22Rv1 (cell line): Measurements from ENCODE around the gene LURAP1L.

Experiments used
- H3K27ac ChIP-seq: fragments of 450-650 bp; 2 replicates; pipeline ENCODE4 v1.5.1; 2017
- CTCF ChIP-seq: fragments of 450-650 bp; IDR thresholded peaks from 2 replicates; pipeline ENCODE4 v1.5.1; 2017; ENCODE audit warnings: mild to moderate bottlenecking
- ZFX ChIP-seq: fragments of 450-650 bp; IDR thresholded peaks from 2 replicates; pipeline ENCODE4 v1.6.1; 2017; ENCODE audit warnings: antibody characterized with exemption, borderline replicate concordance

Gene LURAP1L

DNA sequence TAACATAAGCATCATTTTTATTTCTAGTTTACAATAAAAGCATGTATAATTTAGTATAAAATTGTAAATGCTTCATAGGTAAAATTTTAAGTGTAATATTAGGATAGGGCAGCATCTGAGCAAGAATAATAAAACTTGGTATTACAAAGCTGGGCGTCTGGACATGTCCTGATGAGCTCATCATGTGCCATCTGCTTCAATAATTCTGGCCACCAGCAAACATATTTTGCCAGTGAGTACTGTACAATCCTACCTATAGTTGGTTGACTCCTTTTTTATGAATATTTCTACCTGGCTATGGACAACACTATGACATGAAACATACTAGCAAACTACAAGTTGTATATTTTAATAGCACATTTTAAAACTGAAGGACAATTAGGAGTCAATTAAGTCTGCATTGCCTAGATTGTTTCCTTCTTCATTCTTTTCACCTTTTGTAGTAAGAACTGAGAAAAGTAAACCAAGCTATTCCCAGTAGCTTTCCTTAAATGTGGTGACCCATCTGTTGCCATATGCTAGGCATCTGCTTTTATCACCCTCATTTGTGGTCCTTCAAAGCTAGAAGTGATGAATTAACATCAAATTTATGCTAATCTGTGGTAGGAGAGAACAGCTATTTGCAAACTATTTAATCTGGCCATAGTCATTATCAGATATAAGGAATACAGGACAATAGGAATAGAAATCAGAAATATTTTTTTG, 23.4 kb downstream of the LURAP1L start:
- no peak for TF ChIP-seq CTCF
- no peak for TF ChIP-seq ZFX
- H3K27ac ChIP-seq: no peak overlapping the region

DNA sequence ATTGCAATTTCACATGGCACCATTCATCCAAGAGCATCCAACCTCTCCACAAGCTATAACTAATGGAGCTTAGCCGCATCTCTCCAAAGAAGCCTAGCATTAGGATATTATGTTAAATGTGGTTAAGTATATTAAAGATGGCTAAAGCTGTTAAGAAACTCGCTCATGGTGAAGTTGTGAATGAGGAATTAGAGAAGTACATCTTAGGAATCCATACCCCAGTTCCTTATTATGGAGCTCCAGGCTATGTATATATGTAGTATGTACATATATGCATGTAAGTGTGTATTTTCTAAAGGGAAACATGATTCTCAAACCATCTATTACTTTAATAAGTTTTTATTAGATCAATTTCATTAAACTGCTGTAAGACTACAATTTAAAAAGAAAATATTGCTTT, 26.4 kb downstream of the LURAP1L start:
- H3K27ac ChIP-seq: no peak overlapping the region
- no peak for TF ChIP-seq ZFX
- TF ChIP-seq CTCF: no peak

DNA sequence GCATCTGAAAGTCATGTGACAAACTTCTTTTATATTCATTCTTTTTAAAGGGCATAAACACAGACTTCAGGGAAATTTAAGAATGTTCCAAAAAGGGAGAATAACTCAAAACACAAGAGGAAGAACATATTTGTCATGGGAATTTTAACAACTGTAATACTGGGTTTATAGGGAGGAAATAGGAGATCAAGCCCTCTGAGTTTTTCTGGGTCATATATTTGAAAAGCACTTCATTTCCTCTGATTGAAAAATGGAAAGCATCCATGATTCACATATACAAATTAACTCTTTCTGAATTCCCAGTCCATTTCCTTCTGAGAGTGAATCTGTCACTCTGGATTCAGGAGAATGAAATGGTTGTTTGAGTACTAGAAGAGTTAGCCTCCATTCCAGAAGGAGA, 26.8 kb downstream of the LURAP1L start:
- H3K27ac ChIP-seq: no peak overlapping the region
- no peak for TF ChIP-seq ZFX
- TF ChIP-seq CTCF: no peak

DNA sequence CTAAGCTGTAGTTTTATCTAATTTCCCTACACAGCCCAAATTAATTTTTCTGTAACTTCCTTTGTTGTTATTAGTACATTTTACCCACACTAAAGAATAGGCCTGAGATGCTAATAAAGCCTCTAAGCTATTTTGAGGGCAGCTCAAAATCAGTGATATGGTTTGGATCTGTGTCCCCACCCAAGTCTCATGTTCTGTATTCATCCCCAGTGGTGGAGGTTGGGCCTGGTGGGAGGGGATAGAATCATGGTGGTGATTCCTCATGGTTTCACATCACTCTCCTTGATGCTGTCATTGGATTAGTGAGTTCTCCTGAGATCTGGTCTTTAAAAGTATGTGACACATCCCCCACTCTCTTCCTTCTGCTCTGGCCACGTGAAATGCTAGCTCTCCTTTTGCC, 27.3 kb downstream of the LURAP1L start:
- TF ChIP-seq ZFX (no peak), CTCF (no peak)
- no peak overlapping the region for H3K27ac ChIP-seq

- TF ChIP-seq CTCF (no peak), ZFX (no peak)
- no peak overlapping the region for H3K27ac ChIP-seq
Measured at GRCh38 chr9:12808569-12808968, 33.7 kb downstream of the LURAP1L start.

GRCh38 chr9:12809720-12810119, 34.9 kb downstream of the LURAP1L start:
- no peak overlapping the region for H3K27ac ChIP-seq
- TF ChIP-seq ZFX: no peak
- no peak for TF ChIP-seq CTCF

- no peak for TF ChIP-seq CTCF
- no peak for TF ChIP-seq ZFX
- H3K27ac ChIP-seq: no peak overlapping the region
Measured at GRCh38 chr9:12811935-12812334, 37.1 kb downstream of the LURAP1L start.
